Left hindlimb (tissue), 1 donor: ENCODE measurements around the gene INSIG2.
A peak's percentile ranks its signal among the peaks of the same experiment; 100 is the strongest.
"Not testable (repeated sequence)": the region's sequence is repeated elsewhere in the genome, so short reads cannot be mapped to it uniquely, and the experiment has no call there.

ENCODE experiments used
- DNase-seq: peaks from one replicate; pipeline ENCODE4 v3.0.0-alpha.2; 2018

The INSIG2 gene

GRCh38 chr2:118061135-118061955 lies 26.9 kb upstream of the INSIG2 start:
- no peak for DNase-seq

GRCh38 chr2:118062048-118062447 lies 26.2 kb upstream of the INSIG2 start:
- no peak for DNase-seq

GRCh38 chr2:118062669-118063068 lies 25.6 kb upstream of the INSIG2 start:
- DNase-seq, result no peak

- no peak for DNase-seq
Observed at GRCh38 chr2:118065015-118065706, 23.1 kb upstream of the INSIG2 start.

GRCh38 chr2:118065921-118066511 lies 22.3 kb upstream of the INSIG2 start:
- no peak for DNase-seq

- DNase-seq, result no peak
Observed at GRCh38 chr2:118077636-118078247, 10.5 kb upstream of the INSIG2 start.

GRCh38 chr2:118078734-118079133 lies 9.5 kb upstream of the INSIG2 start:
- no peak for DNase-seq

GRCh38 chr2:118084491-118085089 lies 3.7 kb upstream of the INSIG2 start:
- DNase-seq, result no peak

GRCh38 chr2:118085173-118086023 lies 2.9 kb upstream of the INSIG2 start:
- no peak for DNase-seq

GRCh38 chr2:118086024-118086633 lies 2.1 kb upstream of the INSIG2 start:
- no peak for DNase-seq

- DNase-seq, result peak; percentile 38
Observed at GRCh38 chr2:118089139-118089800, 999 bp downstream of the INSIG2 start.

- DNase-seq, result no peak
Observed at GRCh38 chr2:118090387-118091139, 2.3 kb downstream of the INSIG2 start.

GRCh38 chr2:118091140-118091478 lies 2.8 kb downstream of the INSIG2 start:
- no peak for DNase-seq

GRCh38 chr2:118091631-118092030 lies 3.4 kb downstream of the INSIG2 start:
- no peak for DNase-seq

GRCh38 chr2:118094102-118094501 lies 5.8 kb downstream of the INSIG2 start:
- not testable (repeated sequence) for DNase-seq

GRCh38 chr2:118094503-118094902 lies 6.2 kb downstream of the INSIG2 start:
- no peak for DNase-seq

GRCh38 chr2:118095610-118096009 lies 7.3 kb downstream of the INSIG2 start:
- no peak for DNase-seq

GRCh38 chr2:118097657-118098056 lies 9.4 kb downstream of the INSIG2 start:
- no peak for DNase-seq

GRCh38 chr2:118098307-118099030 lies 10.2 kb downstream of the INSIG2 start:
- no peak for DNase-seq
